IPS-15b (cell line): ENCODE results near the gene VPS18.

Experiments
- H3K27me3 ChIP-seq: one replicate; pipeline ENCODE4 v1.6.1; 2013; ENCODE audit warnings: low read length; ENCODE audit not compliant: control insufficient read depth, insufficient read depth
- H3K36me3 ChIP-seq: one replicate; pipeline ENCODE4 v1.6.1; 2013; ENCODE audit warnings: low read length; ENCODE audit not compliant: control insufficient read depth, insufficient read depth
- H3K4me1 ChIP-seq: one replicate; pipeline ENCODE4 v1.6.1; 2013; ENCODE audit warnings: mild to moderate bottlenecking, low read length; ENCODE audit not compliant: control insufficient read depth, insufficient read depth
- H3K4me3 ChIP-seq: one replicate; pipeline ENCODE4 v1.5.1; 2013; ENCODE audit warnings: low read depth, low read length
- H3K9ac ChIP-seq: one replicate; pipeline ENCODE4 v1.6.1; 2013; ENCODE audit warnings: low read depth, mild to moderate bottlenecking, low read length
- H3K9me3 ChIP-seq: one replicate; pipeline ENCODE4 v1.6.1; 2013; ENCODE audit warnings: mild to moderate bottlenecking, low read length; ENCODE audit not compliant: control insufficient read depth, insufficient read depth

VPS18 gene

GRCh38 chr15:40918146-40918798, 24.0 kb downstream of the VPS18 start:
- Histone ChIP-seq H3K9ac (no peak overlapping the region), H3K4me1 (no peaks in the 10 kb centered on the region), H3K27me3 (peaks cover 32% of the 10 kb centered on the region), H3K36me3 (no peaks in the 10 kb centered on the region), H3K9me3 (no peaks in the 10 kb centered on the region), H3K4me3 (no peak overlapping the region)

DNA sequence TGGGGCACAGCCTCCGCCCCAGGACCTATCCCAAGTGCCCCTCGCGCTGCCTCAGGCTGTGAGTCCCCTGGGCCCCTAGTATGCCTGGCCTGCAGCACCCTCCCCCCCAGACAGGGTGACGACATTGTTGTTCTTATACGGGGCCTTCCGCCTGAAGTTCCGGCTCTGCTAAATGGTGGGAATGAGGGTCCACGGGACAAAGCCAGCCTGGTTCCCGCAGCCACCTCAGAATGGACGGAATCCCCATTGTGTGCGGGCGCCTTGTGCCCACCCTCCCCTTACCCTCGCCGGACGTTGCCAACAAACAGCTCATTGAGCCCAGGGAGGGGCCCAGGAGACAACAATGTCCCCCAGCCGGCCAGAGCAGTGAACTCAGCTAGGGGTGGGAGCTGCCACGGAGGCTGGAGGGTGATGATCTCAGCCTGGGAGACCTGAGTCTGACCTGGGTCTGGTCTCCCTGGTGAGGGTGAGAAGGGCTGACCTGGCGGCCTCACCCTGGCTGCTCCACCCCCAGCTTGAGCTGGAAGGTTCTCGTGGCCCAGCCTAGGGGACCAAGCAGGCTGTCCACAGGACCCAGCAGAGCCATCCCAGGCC, 24.6 kb downstream of the VPS18 start:
- Histone ChIP-seq H3K9ac (no peak overlapping the region), H3K4me1 (no peaks in the 10 kb centered on the region), H3K4me3 (no peak overlapping the region), H3K9me3 (no peaks in the 10 kb centered on the region), H3K36me3 (no peaks in the 10 kb centered on the region), H3K27me3 (peaks cover 39% of the 10 kb centered on the region)

GRCh38 chr15:40921949-40922607, 27.8 kb downstream of the VPS18 start:
- Histone ChIP-seq H3K9me3 (no peaks in the 10 kb centered on the region), H3K36me3 (no peaks in the 10 kb centered on the region), H3K4me3 (no peak overlapping the region), H3K27me3 (peaks cover 71% of the 10 kb centered on the region), H3K9ac (no peak overlapping the region), H3K4me1 (peaks cover 1% of the 10 kb centered on the region)

- H3K27me3 ChIP-seq = peaks cover 73% of the 10 kb centered on the region
These were observed 28.4 kb downstream of the VPS18 start for GRCh38 chr15:40922608-40923005.

DNA sequence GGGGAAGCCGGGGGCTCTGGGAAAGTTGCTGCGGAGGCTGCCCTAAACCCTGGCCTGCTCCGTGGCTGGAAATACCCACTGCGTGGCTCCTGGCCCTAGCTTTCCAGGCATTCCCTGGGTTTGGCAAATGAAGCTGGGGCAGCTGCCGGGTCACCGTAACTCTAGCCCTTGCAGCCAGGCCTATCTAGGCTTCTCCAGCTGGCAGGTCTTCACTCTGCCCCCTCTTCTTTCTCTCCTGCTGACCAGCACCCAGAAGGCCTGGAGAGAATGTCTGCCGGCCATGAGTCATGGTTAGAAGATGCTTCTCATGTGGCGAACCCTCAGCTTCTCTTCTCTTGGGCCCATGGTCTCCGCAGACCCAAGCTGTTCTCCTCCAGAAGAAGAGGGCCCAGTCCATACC, 29.3 kb downstream of the VPS18 start:
- Histone ChIP-seq H3K4me3 (no peak overlapping the region), H3K4me1 (peaks cover 4% of the 10 kb centered on the region), H3K9me3 (no peaks in the 10 kb centered on the region), H3K27me3 (peaks cover 77% of the 10 kb centered on the region), H3K9ac (no peak overlapping the region), H3K36me3 (no peaks in the 10 kb centered on the region)

More at GRCh38 chr15:40922608-40923005, 28.4 kb downstream of the VPS18 start:
- Histone ChIP-seq H3K4me1 (peaks cover 4% of the 10 kb centered on the region), H3K9me3 (no peaks in the 10 kb centered on the region), H3K9ac (no peak overlapping the region), H3K4me3 (no peak overlapping the region), H3K36me3 (no peaks in the 10 kb centered on the region)

DNA sequence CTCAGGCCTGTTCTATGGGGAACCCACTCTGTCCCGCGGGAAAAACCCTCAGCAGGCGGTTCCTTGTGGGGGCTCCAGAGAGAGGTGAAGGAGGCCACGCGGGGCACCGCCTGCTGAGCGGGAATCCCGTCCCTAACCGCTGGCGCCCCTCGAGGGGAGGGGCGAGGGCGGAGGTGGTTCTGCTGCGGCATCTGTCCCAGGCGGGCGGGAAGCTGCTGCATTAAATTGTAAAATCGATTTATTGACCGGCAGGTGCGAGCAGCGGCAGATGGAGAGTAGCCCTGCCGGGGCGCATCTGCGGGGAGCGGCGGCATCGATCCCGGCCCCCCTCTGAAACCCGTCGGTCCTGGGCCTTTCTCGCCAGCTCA, 31.2 kb downstream of the VPS18 start:
- Histone ChIP-seq H3K27me3 (peaks cover 88% of the 10 kb centered on the region), H3K9me3 (no peaks in the 10 kb centered on the region), H3K4me3 (peak overlapping the region; percentile 64), H3K4me1 (peaks cover 4% of the 10 kb centered on the region), H3K9ac (no peak overlapping the region), H3K36me3 (no peaks in the 10 kb centered on the region)

DNA sequence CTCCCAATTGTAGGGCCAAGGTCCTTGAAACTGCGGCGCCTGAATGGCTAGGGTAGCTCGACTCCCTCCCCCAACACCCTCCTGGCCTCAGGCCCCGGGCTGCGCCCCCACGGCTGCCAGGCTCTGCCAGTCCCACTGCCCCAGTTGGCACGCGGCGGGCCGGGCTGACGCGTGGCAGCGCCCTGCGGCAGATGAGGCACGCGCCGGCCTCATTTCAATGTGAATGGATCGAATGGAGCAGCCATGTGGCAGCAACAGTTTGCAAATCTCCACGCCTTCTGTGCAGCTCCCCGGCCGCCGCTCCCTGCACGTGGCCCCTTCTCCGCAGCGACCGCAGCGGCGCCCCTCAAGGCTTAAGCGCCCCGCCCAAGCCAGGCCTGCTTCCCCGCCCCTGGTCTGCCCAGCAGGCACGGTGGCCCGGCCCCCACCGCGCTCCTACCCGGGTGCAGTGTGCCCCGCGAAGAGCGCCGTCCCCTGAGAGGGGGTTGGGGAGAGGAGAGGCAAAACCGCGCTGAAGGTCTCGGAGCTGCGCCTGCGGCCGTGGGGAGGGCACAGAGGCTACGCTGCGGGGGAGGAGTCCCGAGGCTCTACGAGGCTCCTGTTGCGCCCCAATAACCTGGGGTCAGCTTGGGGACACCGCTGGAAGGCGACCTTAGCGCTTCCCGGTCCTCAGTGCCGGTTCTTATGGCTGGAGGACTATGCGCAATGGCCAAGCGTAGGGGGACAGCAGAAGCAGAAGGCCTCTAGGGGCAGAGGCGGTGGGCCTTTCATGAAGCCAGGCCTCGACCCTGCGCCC, 31.8 kb downstream of the VPS18 start:
- Histone ChIP-seq H3K4me1 (peaks cover 6% of the 10 kb centered on the region), H3K9ac (no peak overlapping the region), H3K4me3 (peak overlapping the region; percentile 64), H3K36me3 (no peaks in the 10 kb centered on the region), H3K9me3 (no peaks in the 10 kb centered on the region), H3K27me3 (peaks cover 88% of the 10 kb centered on the region)

GRCh38 chr15:40926659-40927494, 32.6 kb downstream of the VPS18 start:
- H3K27me3 ChIP-seq = peaks cover 92% of the 10 kb centered on the region
- no peak overlapping the region for H3K9ac ChIP-seq

GRCh38 chr15:40927495-40927872, 33.2 kb downstream of the VPS18 start:
- Histone ChIP-seq H3K9ac (no peak overlapping the region), H3K27me3 (peaks cover 92% of the 10 kb centered on the region), H3K4me3 (peak overlapping the region; percentile 64)

More at GRCh38 chr15:40926659-40927494, 32.6 kb downstream of the VPS18 start:
- peak overlapping the region; percentile 64 for H3K4me3 ChIP-seq
- H3K36me3 ChIP-seq = no peaks in the 10 kb centered on the region
- no peaks in the 10 kb centered on the region for H3K9me3 ChIP-seq
- peaks cover 7% of the 10 kb centered on the region for H3K4me1 ChIP-seq

DNA sequence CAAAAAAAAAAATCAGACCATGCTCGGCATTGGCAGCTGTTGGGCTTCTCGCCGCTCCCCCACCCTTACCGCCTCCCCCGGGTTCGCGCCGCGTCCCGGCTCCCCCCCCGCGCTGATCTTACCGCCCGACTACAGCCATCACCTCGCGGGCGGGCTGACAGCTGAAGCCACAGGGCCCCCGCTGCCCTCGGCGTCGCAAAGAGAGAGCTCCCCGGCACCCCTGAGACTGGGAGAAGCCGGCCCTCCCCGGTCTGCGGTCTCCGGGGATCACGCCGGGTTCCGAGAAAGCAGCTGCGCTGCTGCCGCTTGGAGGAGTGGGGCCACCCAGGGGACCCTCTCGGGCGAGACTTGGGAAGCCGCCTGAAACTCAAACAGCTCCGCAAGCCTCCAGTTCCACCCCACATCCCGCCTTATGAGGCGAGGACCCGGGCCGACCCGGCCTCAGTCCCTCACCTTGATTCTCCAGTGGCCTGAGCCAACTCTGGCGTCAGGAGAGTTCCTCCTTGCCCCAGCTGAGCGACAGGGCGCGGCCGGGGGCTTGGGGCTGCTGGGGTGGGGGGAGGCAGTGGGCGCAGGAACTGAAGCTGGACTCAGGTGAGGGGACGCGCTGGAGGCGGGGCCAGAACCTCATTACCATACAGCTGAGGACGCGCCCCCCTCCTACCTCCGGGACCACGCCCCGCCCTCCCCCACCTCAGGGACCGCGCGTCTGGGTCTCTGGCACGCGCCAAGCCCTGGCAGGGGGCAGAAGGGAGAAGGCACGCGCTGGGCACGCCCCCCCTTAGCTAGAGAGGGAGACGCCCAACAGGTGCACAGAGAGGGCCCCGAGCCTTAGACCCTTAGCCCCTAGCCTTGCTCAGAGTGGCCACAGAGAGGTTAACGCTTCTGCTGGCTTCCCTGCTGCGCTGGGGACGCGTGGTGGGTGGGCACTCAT, 33.9 kb downstream of the VPS18 start:
- Histone ChIP-seq H3K9me3 (no peaks in the 10 kb centered on the region), H3K9ac (no peak overlapping the region), H3K4me3 (peak overlapping the region; percentile 75), H3K27me3 (peaks cover 92% of the 10 kb centered on the region), H3K4me1 (peaks cover 7% of the 10 kb centered on the region), H3K36me3 (no peaks in the 10 kb centered on the region)

More at GRCh38 chr15:40927495-40927872, 33.2 kb downstream of the VPS18 start:
- Histone ChIP-seq H3K9me3 (no peaks in the 10 kb centered on the region), H3K4me1 (peaks cover 7% of the 10 kb centered on the region), H3K36me3 (no peaks in the 10 kb centered on the region)
